ENCODE results near the gene DSTYK.
A peak's percentile ranks its signal among the peaks of the same experiment; 100 is the strongest.

The DSTYK gene, protein sequence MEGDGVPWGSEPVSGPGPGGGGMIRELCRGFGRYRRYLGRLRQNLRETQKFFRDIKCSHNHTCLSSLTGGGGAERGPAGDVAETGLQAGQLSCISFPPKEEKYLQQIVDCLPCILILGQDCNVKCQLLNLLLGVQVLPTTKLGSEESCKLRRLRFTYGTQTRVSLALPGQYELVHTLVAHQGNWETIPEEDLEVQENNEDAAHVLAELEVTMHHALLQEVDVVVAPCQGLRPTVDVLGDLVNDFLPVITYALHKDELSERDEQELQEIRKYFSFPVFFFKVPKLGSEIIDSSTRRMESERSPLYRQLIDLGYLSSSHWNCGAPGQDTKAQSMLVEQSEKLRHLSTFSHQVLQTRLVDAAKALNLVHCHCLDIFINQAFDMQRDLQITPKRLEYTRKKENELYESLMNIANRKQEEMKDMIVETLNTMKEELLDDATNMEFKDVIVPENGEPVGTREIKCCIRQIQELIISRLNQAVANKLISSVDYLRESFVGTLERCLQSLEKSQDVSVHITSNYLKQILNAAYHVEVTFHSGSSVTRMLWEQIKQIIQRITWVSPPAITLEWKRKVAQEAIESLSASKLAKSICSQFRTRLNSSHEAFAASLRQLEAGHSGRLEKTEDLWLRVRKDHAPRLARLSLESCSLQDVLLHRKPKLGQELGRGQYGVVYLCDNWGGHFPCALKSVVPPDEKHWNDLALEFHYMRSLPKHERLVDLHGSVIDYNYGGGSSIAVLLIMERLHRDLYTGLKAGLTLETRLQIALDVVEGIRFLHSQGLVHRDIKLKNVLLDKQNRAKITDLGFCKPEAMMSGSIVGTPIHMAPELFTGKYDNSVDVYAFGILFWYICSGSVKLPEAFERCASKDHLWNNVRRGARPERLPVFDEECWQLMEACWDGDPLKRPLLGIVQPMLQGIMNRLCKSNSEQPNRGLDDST

GRCh38 chr1:205211169-205211838 is at the start of gene DSTYK:
DSTYK (minus strand) TSS chr1:205211702; CDS start chr1:205211535, 167 bp downstream.
- peak; percentile 89 to 91 for DNase-seq

DNA sequence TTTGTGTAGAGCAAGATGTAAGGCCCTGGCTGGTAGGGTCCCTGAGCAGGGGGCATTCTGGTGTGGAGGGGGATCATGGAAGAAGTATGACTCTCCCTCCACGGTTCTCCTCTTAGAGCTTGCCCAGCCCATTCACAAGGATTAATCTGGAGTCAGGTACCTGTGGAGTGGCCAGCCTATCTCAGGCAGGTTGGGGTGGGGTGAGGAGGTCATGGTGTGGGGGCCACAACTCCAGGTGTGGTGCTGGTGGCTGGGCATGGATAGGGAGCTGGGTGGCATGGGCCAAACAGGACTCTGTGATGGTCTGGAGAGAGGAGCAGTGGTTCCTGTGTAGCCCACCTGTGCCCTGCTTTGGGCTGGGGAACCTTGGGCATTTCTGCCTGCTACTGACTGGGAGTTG is 48.5 kb upstream of the DSTYK start:
- no peak for DNase-seq

DNA sequence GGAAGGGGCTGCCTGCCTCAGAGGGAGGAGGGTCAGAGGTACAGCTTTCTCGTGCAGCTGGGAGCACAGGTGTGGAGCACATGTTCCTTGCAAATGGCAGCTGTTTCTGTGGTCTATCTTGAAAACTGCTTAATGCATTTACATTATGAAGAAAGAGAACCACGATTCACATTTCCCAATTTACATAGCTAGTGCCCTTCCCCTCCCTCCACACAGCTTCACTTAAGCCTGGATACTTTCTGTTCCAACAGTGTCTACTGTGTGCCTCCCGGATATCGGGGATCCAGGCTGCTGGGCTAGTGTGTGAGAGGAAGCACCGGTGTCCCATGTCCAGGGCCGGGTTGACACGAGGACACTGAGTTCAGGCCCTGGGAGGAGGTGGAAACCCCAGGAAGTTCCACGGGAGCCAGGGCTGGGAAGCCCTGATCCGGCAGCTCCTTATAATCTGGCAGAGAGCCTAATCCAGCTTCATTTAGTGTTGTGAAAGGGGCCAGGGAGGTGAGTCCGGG is 47.9 kb upstream of the DSTYK start:
- DNase-seq: no peak

DNA sequence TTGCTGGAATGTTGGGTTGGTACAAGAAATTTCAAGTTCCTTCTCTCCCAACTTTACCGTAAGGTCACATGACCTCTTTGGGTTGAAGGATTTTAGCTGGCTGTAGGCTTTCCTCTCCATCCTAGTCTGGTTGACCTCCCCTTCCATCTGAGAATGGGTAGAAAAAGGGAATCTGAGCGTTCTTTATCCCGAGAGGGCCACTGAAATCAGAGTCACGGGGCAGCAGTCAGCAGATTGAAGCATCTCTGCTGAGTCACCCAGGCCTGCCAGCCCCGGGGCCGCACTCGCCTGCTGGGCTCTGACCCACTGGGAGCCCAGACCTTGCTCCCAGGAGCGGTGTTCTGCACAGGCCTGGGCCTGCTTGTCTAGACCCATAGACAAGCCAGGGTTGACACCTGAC is 47.2 kb upstream of the DSTYK start:
- peak in 1 of 2 experiments; percentile 47 for DNase-seq

GRCh38 chr1:205258261-205258691 is 46.8 kb upstream of the DSTYK start:
- no peak for DNase-seq

GRCh38 chr1:205257735-205258134 is 46.2 kb upstream of the DSTYK start:
- DNase-seq: no peak

GRCh38 chr1:205256951-205257625 is 45.6 kb upstream of the DSTYK start:
- DNase-seq: no peak

GRCh38 chr1:205255941-205256780 is 44.7 kb upstream of the DSTYK start:
- DNase-seq: peak; percentile 68 to 78

- DNase-seq: no peak
These were observed 40.1 kb upstream of the DSTYK start for GRCh38 chr1:205251576-205251975.

GRCh38 chr1:205250699-205251098 is 39.2 kb upstream of the DSTYK start:
- DNase-seq: no peak

DNA sequence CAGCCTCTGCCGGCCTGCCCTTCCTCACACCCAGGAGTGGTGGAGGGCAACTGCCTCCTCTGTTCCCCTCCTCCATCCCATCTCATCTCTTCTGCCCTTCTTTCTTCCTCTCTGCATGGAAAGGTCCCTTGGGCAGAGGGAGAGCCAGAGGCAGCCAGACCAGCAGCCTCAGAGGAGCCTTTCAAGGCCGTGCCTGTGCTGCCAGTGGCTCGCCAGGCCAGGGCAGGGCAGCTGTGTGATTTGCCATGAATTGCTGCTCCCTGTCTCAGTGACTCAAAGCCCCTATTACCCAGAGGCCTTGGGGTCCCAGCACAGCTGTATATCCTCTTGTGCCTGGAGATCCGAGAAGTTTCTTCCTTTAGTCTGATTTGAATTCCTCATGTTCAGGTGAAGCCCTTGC is 38.1 kb upstream of the DSTYK start:
- DNase-seq: no peak

DNA sequence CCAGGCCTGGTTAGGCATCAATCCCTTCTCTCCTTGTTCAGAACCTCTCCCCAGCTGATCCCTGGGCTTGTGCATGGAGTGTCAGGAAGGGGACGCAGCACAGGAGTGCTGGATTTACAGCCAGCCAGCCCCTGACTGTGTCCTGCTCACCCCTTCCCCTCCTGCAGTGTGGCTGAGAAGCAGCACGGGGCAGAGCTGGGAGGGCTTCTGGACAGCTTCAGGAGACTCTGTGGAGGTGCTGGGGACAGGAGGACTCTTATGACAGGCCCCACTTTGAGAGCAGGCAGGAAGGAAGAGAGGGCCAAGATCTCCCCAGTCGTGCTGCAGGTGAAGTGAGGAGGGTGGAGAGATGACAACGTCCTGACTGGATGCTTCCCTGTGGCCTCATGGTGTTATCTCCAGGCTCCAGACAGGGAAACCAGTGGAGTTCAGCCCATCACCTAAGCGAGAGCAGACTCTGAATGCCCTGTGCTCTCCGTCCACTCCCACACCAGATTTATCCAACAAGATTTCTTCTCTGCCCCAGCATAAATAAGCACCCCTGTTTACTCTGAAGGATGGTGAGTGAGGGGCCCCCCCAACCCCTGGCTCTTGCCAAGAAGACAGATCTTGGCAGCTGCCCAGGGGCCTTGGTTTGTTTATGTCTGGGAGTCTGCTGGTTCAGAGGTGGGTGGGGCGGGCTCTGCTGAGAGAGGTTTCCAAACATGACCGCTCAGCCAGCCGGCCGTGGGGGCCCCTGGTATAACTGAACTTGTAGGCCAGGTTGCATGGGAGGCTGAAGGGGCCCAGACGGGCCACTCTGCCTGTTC is 37.5 kb upstream of the DSTYK start:
- peak in 1 of 2 experiments; percentile 52 for DNase-seq

DNA sequence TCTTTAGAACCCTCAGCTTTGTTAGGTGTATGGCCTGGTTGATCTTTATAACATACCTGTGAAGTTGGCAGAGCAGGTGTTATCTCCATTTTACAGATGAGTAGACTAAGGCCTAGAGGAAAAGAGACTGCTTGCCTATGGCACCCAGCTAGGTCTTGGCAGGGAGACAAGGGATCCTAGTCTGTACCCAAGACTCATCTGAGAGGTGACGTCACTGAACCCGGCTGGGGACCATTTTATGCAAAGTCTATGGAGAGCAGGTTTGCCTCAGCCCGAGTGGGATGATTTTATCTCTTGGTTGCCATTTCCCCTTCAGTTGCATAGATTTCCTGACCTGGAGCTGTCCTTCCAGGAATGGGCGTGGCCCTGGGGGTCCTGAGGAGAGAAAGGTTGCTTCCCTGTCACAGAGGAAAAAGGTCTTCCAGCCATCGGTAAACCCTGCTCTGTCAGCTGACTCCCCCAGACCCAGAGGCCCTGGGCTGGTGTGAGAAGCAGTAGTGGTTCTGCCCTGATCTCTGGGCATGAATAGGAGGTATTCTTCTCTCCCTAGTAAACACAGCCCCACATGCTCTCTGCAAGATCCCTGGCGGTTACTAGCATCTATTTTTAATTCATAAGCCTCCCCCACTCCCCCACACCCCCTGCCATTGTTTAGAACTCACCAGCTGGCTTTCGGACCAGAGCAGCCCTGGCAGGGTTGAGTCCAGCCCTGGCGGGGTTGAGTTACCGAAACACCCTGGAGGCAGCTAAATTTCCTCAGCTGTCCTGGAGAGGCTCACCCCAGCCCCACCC is 35.8 kb upstream of the DSTYK start:
- DNase-seq: peak in 1 of 2 experiments; percentile 46

GRCh38 chr1:205246351-205247119 is 35.0 kb upstream of the DSTYK start:
- DNase-seq: no peak

DNA sequence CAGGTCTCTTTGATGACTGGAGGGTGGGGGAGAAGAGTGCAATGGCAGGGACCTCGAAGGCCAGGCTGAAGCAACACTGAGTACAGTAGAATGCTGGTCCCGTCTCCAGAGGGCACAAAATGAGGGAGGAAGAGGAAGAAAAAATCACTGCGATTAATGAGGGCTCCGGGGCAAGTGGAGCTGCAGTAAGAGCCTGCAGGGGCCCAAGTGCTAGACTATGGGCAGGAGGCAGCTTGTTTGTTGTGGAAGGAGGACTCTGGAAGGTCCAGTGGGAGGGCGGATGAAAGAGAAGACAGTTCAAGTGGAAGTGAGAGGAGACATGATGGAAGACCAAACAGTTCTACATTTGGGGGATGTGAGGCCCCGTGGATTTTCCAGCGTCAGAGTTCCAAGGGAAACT is 33.6 kb upstream of the DSTYK start:
- no peak for DNase-seq

- no peak for DNase-seq
These were observed 32.9 kb upstream of the DSTYK start for GRCh38 chr1:205244384-205244783.

DNA sequence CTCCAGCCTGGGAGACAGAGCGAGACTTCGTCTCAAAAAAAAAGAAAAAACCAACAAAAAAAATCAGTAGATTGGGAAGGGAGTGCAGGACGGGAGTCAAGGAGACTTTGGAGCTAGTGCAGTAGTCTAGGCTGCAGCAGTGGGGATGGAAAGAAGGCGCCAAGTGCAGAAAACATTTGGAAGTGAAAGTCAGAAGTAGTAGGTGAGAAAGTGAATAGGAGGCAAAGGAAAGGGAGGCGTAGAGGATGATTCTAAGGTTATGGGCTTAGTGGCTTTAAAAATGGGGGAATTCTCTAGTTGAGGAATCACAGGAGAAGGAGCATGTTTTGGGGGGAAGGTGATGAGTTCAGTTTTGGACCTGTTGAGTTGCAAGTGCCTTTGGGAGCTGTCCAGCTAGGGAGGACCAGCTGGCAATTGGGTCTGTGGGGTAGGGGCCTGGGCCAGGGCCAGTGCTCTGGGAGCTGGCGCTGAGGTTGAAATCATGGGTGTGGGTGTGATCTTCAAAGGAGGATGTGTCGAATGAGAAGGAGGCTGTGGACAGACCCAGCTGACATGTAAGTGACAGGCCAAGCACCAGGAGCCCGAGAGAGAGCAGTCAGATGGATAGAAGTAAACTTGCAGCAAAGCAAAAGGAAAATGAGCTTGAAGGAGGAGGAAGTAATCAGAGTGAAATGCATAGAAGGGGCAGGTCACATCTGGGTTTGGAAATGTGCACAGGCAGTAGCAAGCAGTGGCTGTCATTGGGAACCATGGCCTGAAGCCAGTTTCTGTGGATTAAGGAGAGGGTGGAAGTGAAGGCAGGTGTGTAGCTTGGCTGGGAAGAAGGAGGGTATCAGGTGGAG is 32.1 kb upstream of the DSTYK start:
- no peak for DNase-seq
